GM12801 (cell line): ENCODE data around the gene FAM107B.

Source experiments
- TF ChIP-seq, protein P1 (sequence below): IDR thresholded peaks from one replicate; pipeline ENCODE4 v1.5.1; 2011; ENCODE audit warnings: control low read depth; ENCODE audit not compliant: insufficient read length; ENCODE audit errors: extremely low read depth

Gene FAM107B

DNA sequence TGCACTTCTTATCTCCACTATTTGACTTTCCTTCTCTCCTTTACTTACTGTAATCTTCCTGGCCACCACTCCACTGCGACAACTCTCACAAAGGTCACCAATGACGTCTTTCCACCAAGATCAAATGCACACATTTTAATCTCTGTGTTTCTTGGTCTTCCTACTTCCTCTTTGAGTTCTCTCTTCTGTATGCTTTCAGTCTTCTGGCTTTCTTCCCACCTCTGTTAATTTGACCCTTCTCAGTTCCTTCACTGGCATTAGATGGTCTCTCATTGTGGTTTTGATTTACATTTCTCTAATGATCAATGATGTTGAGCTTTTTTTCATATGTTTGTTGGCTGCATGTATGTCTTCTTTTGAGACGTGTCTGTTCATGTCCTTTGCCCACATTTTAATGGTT lies 31.9 kb downstream of the FAM107B start:
- TF ChIP-seq, protein P1, sequence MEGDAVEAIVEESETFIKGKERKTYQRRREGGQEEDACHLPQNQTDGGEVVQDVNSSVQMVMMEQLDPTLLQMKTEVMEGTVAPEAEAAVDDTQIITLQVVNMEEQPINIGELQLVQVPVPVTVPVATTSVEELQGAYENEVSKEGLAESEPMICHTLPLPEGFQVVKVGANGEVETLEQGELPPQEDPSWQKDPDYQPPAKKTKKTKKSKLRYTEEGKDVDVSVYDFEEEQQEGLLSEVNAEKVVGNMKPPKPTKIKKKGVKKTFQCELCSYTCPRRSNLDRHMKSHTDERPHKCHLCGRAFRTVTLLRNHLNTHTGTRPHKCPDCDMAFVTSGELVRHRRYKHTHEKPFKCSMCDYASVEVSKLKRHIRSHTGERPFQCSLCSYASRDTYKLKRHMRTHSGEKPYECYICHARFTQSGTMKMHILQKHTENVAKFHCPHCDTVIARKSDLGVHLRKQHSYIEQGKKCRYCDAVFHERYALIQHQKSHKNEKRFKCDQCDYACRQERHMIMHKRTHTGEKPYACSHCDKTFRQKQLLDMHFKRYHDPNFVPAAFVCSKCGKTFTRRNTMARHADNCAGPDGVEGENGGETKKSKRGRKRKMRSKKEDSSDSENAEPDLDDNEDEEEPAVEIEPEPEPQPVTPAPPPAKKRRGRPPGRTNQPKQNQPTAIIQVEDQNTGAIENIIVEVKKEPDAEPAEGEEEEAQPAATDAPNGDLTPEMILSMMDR = no peak

DNA sequence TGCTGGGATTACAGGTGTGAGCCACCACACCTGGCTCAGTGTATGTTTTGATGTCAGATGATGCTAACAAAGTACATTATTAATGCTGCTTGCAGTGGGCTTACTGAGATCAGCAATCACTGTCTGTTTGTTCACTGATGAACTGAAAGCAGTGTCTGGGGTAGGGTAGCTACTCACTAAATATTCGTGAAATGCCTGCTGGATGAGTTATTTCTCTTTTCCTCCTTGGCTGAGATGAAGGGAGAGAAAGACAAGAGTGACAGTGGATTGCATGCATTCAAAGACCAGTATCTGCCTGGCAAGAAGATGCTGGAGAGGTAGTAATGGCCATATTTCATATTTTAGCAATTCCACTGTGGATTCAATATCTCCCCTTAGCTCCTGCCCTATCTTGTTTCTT lies 32.3 kb downstream of the FAM107B start:
- TF ChIP-seq, protein P1 = no peak

DNA sequence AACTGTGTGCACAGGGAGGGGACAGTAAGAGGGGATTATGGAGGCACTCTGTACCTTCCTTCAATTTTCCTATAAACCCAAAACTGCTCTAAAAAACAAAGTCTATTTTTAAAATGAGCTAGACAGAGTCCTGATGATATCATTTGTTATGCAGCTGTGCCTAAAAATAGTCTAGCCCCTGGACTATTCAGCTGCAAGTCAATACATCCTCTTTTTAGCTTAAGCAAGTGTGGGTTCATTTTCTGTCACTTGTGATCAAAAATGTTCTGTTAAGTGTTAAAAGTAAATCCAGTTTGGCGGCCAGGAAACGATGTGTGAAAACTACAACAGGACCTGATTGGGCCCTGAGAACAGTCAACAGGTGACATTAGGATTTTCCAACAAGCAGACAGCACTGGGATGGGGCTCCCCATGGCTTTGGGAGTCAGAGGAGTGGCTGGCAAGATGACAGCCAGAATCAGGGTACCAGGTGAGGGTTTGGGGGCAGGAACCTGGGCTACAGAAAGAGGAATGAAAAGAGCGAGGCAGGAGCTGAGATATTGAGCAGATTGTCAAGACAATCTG lies 33.9 kb downstream of the FAM107B start:
- TF ChIP-seq, protein P1 = no peak

DNA sequence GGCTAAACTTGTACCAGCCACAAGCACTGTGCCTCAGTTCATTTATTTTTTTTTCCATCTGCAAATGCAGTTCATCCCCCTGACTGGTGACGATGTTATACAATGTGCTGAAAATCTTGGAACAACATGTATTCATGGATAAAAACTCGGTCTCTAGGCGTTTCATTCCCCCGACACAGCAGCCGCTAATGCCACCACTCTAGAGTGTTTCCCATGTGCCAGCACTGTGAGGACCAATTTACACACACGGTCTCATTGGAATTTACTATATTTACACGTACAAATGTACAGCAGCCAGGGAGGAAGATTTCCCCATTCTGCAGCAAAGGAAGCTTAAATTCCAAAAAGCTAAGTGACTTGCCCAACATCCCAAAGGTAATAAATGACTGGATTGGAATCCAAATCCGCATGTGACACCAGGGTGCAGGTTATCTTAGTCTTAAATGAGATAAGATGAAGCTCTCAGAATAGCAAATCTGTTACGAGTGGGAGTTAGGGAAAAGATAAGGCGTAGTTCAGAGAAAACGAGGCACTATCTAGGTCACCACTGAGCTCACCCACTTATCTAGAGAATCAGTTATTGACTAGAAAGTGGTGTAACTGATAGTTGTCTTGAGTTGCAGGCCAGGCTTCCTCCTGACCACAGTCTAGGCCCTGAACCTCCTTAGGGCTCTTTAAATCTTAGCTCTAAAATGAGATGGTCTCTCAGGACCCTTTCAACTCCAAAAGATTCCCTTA lies 36.7 kb downstream of the FAM107B start:
- TF ChIP-seq, protein P1 = no peak

DNA sequence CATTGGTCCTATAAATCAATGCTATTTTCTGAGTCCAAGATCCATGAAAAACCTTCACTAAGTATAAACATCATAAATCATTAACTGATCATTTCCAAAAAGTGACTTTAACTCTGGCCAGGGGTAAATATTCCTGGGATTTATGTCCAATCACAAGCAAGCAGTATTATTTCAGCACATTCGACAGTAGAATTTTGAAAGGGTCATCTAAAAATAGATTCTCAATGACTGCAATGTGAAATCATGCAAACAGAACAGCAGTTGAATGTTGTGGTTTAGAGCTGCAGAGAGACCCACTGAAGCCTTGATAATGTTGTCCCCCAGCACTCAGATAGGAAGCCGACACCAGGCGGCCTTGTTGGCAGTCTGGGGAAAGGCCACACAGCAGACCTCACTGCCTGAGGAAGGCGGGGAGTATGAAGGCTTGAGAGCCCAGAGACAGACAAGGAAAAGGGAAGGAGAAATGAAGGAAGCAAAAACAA lies 38.1 kb downstream of the FAM107B start:
- TF ChIP-seq, protein P1 = no peak

DNA sequence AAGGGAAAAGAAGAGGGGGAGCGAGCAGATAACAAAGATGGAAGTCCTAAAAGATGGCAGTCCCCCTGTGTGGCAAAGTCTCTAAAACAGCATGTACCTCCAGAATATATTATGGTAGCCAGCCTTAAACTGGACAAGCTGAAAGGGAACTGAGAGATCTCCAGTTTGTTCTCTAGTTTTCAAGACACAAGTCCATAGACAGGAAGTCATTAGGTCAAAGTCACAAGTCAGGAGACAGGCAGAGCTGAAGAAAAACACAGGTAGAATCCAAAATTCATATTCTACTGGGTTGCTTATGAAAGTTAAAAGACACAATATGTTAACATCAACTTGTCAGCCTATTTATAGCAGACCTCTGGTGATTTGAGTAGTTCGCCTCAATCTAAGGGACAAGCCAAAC lies 38.7 kb downstream of the FAM107B start:
- TF ChIP-seq, protein P1 = no peak

DNA sequence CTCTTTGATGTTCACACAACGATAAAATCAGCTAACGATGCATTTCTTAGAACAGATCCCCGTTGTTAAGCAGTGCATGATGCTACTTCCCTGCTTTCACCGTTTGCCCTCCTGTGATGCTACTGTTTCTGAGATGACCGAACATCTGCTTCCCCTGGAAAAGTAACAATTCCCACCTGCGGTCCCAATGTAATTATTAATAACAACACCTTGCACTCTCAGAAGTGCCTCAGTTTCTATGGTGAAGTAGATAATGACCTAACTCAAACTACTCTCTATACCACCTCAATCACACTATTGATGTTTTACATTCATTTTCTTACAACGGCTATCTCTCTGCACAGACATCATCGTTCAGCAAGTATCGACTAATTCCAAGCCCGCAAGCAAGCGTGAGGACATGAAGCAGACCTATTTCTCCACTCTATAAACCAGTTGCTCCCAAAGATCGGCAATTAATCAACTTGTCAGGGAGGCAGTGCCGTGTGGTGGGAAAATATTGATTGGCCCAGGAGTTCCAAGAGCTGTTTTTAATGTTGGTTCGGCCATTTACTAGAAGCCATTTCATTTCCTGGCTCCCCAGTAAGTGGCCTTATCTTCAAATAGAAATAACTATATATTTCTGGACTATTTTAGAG lies 42.7 kb downstream of the FAM107B start:
- TF ChIP-seq, protein P1 = no peak
